H1 (cell line): ENCODE data around the gene CACNA1F. TPM values are rescaled to one million over a fixed set of nuclear protein-coding genes. Genes with fewer than 3 reads are reported as not detected.

ENCODE experiments used
- CTCF ChIA-PET: fragments of 300-600 bp; sonication (Branson Sonifier 250); formaldehyde crosslinking; loops from one replicate; lab custom pipeline; 2021; ENCODE audit not compliant: partially characterized antibody; lab: Charles Lee
- POLR2A ChIA-PET: fragments of 300-600 bp; sonication (Branson Sonifier 250); formaldehyde crosslinking; loops from one replicate; lab custom pipeline; 2021; ENCODE audit warnings: inconsistent platforms; ENCODE audit not compliant: partially characterized antibody; lab: Charles Lee
- DNase-seq, 2 experiments: peaks; one replicate each; pipeline versions ENCODE4 v3.0.0 to v3.0.0-alpha.2; 2010 to 2022; ENCODE audit warnings: low spot score in 2 of 2, low read depth in 1 of 2, mixed read lengths in 1 of 2
- FAIRE-seq: peaks from 2 replicates; lab custom pipeline; 2011; peaks lifted over from hg19 to GRCh38; lab: Jason Lieb, UNC
- H2AFZ ChIP-seq: 2 replicates; pipeline ENCODE4 v1.8.1; 2012; ENCODE audit warnings: low read length, inconsistent platforms
- H2AK5ac ChIP-seq: 2 replicates; pipeline ENCODE4 v1.6.1; 2013; ENCODE audit warnings: low read depth, low read length
- H2BK120ac ChIP-seq: replicated peaks from 2 replicates; pipeline ENCODE3; 2013; ENCODE audit warnings: low read depth, low read length, inconsistent platforms
- H2BK12ac ChIP-seq: 2 replicates; pipeline ENCODE4 v1.6.1; 2013; ENCODE audit warnings: low read depth, low read length
- H2BK15ac ChIP-seq: 2 replicates; pipeline ENCODE4 v1.6.1; 2013; ENCODE audit warnings: low read length
- H2BK20ac ChIP-seq: 2 replicates; pipeline ENCODE4 v1.6.1; 2013; ENCODE audit warnings: low read length
- H2BK5ac ChIP-seq: 2 replicates; pipeline ENCODE4 v1.6.1; 2013; ENCODE audit warnings: low read depth, low read length
- H3K14ac ChIP-seq: 2 replicates; pipeline ENCODE4 v1.6.1; 2013; ENCODE audit warnings: inconsistent platforms; ENCODE audit not compliant: insufficient read length
- H3K18ac ChIP-seq: 2 replicates; pipeline ENCODE4 v1.6.1; 2013; ENCODE audit warnings: low read length; ENCODE audit errors: extremely low read depth
- H3K23ac ChIP-seq: 2 replicates; pipeline ENCODE4 v1.6.1; 2013; ENCODE audit warnings: inconsistent platforms; ENCODE audit not compliant: insufficient read length
- H3K23me2 ChIP-seq: 2 replicates; pipeline ENCODE4 v1.6.1; 2013; ENCODE audit warnings: low read depth, low read length
- H3K27ac ChIP-seq: 2 replicates; pipeline ENCODE4 v1.6.1; 2011; ENCODE audit warnings: low read depth, low read length, inconsistent platforms
- H3K27me3 ChIP-seq, 4 experiments: replicated peaks in 1 of 4; 1 replicate in 1 of 4; 2 replicates in 3 of 4; pipeline versions ENCODE4 v1.6.1 to v1.8.1; 2011 to 2013; ENCODE audit warnings: low read length in 3 of 4, mild to moderate bottlenecking in 3 of 4, inconsistent platforms in 2 of 4, mixed read lengths in 2 of 4, moderate library complexity in 1 of 4; ENCODE audit not compliant: control insufficient read depth in 3 of 4, insufficient read depth in 3 of 4; ENCODE audit errors: extremely low read depth in 1 of 4
- H3K36me3 ChIP-seq, 4 experiments: 2 replicates each; pipeline versions ENCODE4 v1.6.1 to v1.8.1; 2011 to 2013; ENCODE audit warnings: mild to moderate bottlenecking in 4 of 4, low read length in 3 of 4, moderate library complexity in 2 of 4, control low read depth in 1 of 4, inconsistent platforms in 1 of 4; ENCODE audit not compliant: insufficient read depth in 4 of 4, control insufficient read depth in 2 of 4
- H3K4ac ChIP-seq: replicated peaks from 2 replicates; pipeline ENCODE3; 2013; ENCODE audit warnings: low read length, low read depth, mixed read lengths, inconsistent platforms; ENCODE audit not compliant: insufficient read length
- H3K4me1 ChIP-seq, 4 experiments: replicated peaks in 1 of 4; 1 replicate in 1 of 4; 2 replicates in 3 of 4; pipeline versions ENCODE4 v1.6.1 to v1.8.1; 2011 to 2013; ENCODE audit warnings: low read length in 3 of 4, inconsistent platforms in 2 of 4, mixed read lengths in 1 of 4; ENCODE audit not compliant: insufficient read depth in 4 of 4, control insufficient read depth in 3 of 4
- H3K4me2 ChIP-seq, 2 experiments: 2 replicates each; pipeline versions ENCODE4 v1.6.1 to v1.8.1; 2011 to 2013; ENCODE audit warnings: low read depth in 2 of 2, low read length in 2 of 2, control low read depth in 1 of 2, inconsistent platforms in 1 of 2, mild to moderate bottlenecking in 1 of 2; ENCODE audit not compliant: insufficient read depth in 1 of 2
- H3K4me3 ChIP-seq, 4 experiments: fragments of 200-600, 300-600 bp in 1 of 4; sonication (generic), shearing (Covaris generic), sonication (Bioruptor Twin) in 1 of 4; 2 replicates each; pipeline versions ENCODE4 v1.5.1 to v1.8.1; 2011 to 2016; ENCODE audit warnings: low read length in 4 of 4, low read depth in 3 of 4, control low read depth in 2 of 4, inconsistent platforms in 2 of 4, mild to moderate bottlenecking in 2 of 4, mixed read lengths in 1 of 4, moderate library complexity in 1 of 4; ENCODE audit not compliant: insufficient read depth in 2 of 4; ENCODE audit errors: extremely low read depth in 1 of 4
- H3K56ac ChIP-seq: replicated peaks from 2 replicates; pipeline ENCODE3; 2013; ENCODE audit warnings: low read depth, mild to moderate bottlenecking, mixed read lengths, low read length, inconsistent platforms; ENCODE audit not compliant: insufficient read length
- H3K79me1 ChIP-seq: 2 replicates; pipeline ENCODE4 v1.6.1; 2013; ENCODE audit warnings: low read depth, low read length, control low read depth
- H3K79me2 ChIP-seq, 2 experiments: 2 replicates each; pipeline versions ENCODE4 v1.6.1 to v1.8.1; 2012 to 2013; ENCODE audit warnings: low read length in 2 of 2, mild to moderate bottlenecking in 2 of 2, inconsistent platforms in 1 of 2; ENCODE audit not compliant: insufficient read depth in 2 of 2, control insufficient read depth in 1 of 2
- H3K9ac ChIP-seq, 4 experiments: replicated peaks in 1 of 4; 1 replicate in 1 of 4; 2 replicates in 3 of 4; pipeline versions ENCODE4 v1.6.1 to v1.8.1; 2011 to 2013; ENCODE audit warnings: low read depth in 3 of 4, low read length in 3 of 4, control low read depth in 2 of 4, mild to moderate bottlenecking in 2 of 4, moderate library complexity in 2 of 4, inconsistent platforms in 1 of 4; ENCODE audit errors: extremely low read depth in 1 of 4
- H3K9me3 ChIP-seq, 2 experiments: 2 replicates each; pipeline versions ENCODE4 v1.6.1 to v1.8.1; 2012 to 2013; ENCODE audit warnings: mild to moderate bottlenecking in 2 of 2, moderate library complexity in 2 of 2, control low read depth in 1 of 2, inconsistent platforms in 1 of 2, low read depth in 1 of 2, low read length in 1 of 2, mixed read lengths in 1 of 2; ENCODE audit not compliant: insufficient read depth in 2 of 2
- H4K20me1 ChIP-seq, 2 experiments: replicated peaks in 1 of 2; 2 replicates each; pipeline versions ENCODE3 to v1.8.1; 2011 to 2013; ENCODE audit warnings: inconsistent platforms in 2 of 2, low read length in 2 of 2, mild to moderate bottlenecking in 1 of 2; ENCODE audit not compliant: insufficient read depth in 2 of 2, control insufficient read depth in 1 of 2
- H4K5ac ChIP-seq: 2 replicates; pipeline ENCODE4 v1.6.1; 2013; ENCODE audit warnings: low read length, low read depth, mixed read lengths, inconsistent platforms; ENCODE audit not compliant: insufficient read length
- H4K8ac ChIP-seq: 2 replicates; pipeline ENCODE4 v1.8.0; 2013; ENCODE audit warnings: mild to moderate bottlenecking, moderate library complexity, low read length, inconsistent platforms; ENCODE audit not compliant: insufficient read depth; ENCODE audit errors: extremely low read depth
- H4K91ac ChIP-seq: replicated peaks from 2 replicates; pipeline ENCODE3; 2013; ENCODE audit warnings: low read length, mixed read lengths, inconsistent platforms; ENCODE audit not compliant: insufficient read length
- CEBPB ChIP-seq: IDR thresholded peaks from 2 replicates; pipeline ENCODE4 v1.6.1; 2012; ENCODE audit warnings: low read depth, low read length
- CREB1 ChIP-seq: IDR thresholded peaks from 2 replicates; pipeline ENCODE4 v1.6.1; 2012; ENCODE audit warnings: inconsistent platforms
- CTBP2 ChIP-seq: IDR thresholded peaks from 2 replicates; pipeline ENCODE4 v1.7.0; 2011; ENCODE audit warnings: borderline replicate concordance, mild to moderate bottlenecking, moderate library complexity, mixed read lengths, low read length; ENCODE audit not compliant: insufficient read depth, insufficient read length
- CTCF ChIP-seq, 3 experiments: IDR thresholded peaks; 1 replicate in 2 of 3; 2 replicates in 1 of 3; pipeline versions ENCODE4 v1.5.1 to v1.6.1; 2011; ENCODE audit warnings: low read length in 3 of 3, mild to moderate bottlenecking in 3 of 3, inconsistent platforms in 2 of 3, low read depth in 1 of 3, moderate library complexity in 1 of 3; ENCODE audit not compliant: insufficient read depth in 1 of 3; ENCODE audit errors: control extremely low read depth in 1 of 3
- MAX ChIP-seq: IDR thresholded peaks from 2 replicates; pipeline ENCODE4 v1.6.1; 2012; ENCODE audit warnings: inconsistent platforms
- POLR2AphosphoS5 ChIP-seq: IDR thresholded peaks from 2 replicates; pipeline ENCODE4 v1.6.1; 2011; ENCODE audit warnings: low read depth, low read length
- RFX5 ChIP-seq: IDR thresholded peaks from 2 replicates; pipeline ENCODE4 v1.6.1; 2011; ENCODE audit warnings: low read depth, low read length, improper control_type of control experiment, borderline replicate concordance
- SRF ChIP-seq: IDR thresholded peaks from 2 replicates; pipeline ENCODE4 v1.6.1; 2011; ENCODE audit warnings: mild to moderate bottlenecking, low read depth, low read length, moderate library complexity
- WGBS, 2 experiments: shearing (Covaris generic) in 1 of 2; methylation state at CpG; one replicate each; pipeline versions ENCODE4 v1.1.6 to v1.1.7; 2013 to 2015; ENCODE audit warnings: low lambda C conversion rate in 2 of 2, mixed read lengths in 2 of 2, inconsistent platforms in 1 of 2, low coverage in 1 of 2, missing lambda C conversion rate in 1 of 2; ENCODE audit not compliant: insufficient replicate concordance in 2 of 2, insufficient coverage in 1 of 2, insufficient read length in 1 of 2; ENCODE audit errors: extremely low coverage in 1 of 2, missing lambda C conversion rate in 1 of 2; 5-methylcytosine and 5-hydroxymethylcytosine counted together
- polyA plus RNA-seq, 7 experiments: library from polyadenylated mRNA; depleted of rRNA in 3 of 7; stranded (reverse) in 5 of 7; unstranded in 2 of 7; fragments of >200 nt in 5 of 7; fragments of 200-250 nt in 2 of 7; gene quantifications; 1 replicate in 5 of 7; 2 replicates in 1 of 7; 4 replicates in 1 of 7; pipeline versions ENCODE4 v1.2.1 to v1.2.3, GENCODE V29; 2011 to 2013; ENCODE audit warnings: missing spikeins in 2 of 7, mixed read lengths in 2 of 7
- total RNA-seq: library from RNA; stranded (reverse); fragmentation: NEBNext Ultra II Directional; extraction: Animal tissue kit (Norgen Biotek cat#: 25700); gene quantifications from 2 replicates; pipeline ENCODE4 v1.2.1, GENCODE V29; 2021

CACNA1F gene
- total and polyA plus RNA-seq, 2 of the 8 experiments (the other 6 are each of a cell fraction or from before 2014, with no cell fraction given), result 0.59 to 0.84 TPM

GRCh38 chrX:49187526-49187925 lies 45.6 kb downstream of the CACNA1F start:
- no peak overlapping the region for H2BK5ac ChIP-seq
- no peak overlapping the region for H3K18ac ChIP-seq
- peak overlapping the region; percentile 68 to 74 for H3K4me2 ChIP-seq
- peaks cover 0 to 2% of the 10 kb centered on the region in 2 experiments for H4K20me1 ChIP-seq
- DNase-seq (no peak), FAIRE-seq (no peak)
- H3K23ac ChIP-seq, result no peak overlapping the region
- no peaks in the 10 kb centered on the region for H3K9me3 ChIP-seq
- H2BK20ac ChIP-seq, result no peak overlapping the region
- POLR2A ChIA-PET, result interaction anchor here (0.6 to 1.0 kb wide), 2 partner anchors 28 to 276 kb away, joined by 3 read pairs; no protein-coding TSS in a partner anchor
- no peak overlapping the region for H2BK12ac ChIP-seq
- H3K27me3 ChIP-seq, result no peaks in the 10 kb centered on the region
- CTCF ChIA-PET, result interaction anchor here (0.7 to 1.2 kb wide), 2 partner anchors 28 to 65 kb away, joined by 3 read pairs; no protein-coding TSS in a partner anchor
- H3K14ac ChIP-seq, result no peak overlapping the region
- H3K4me3 ChIP-seq, result peak overlapping the region in 2 of 4 experiments; percentile 70 to 75; a peak in 4 of 8 replicates
- H2AK5ac ChIP-seq, result no peak overlapping the region
- no peaks in the 10 kb centered on the region for H3K79me1 ChIP-seq
- H3K36me3 ChIP-seq, result peaks cover 0 to 5% (median 0%) of the 10 kb centered on the region in 4 experiments; a peak in 3 of 8 replicates
- peaks cover 7% of the 10 kb centered on the region; the same call in 1 of the 2 replicates for H3K23me2 ChIP-seq
- no peak overlapping the region for H2BK15ac ChIP-seq
- no peak overlapping the region for H3K27ac ChIP-seq
- H3K9ac ChIP-seq, result no peak overlapping the region
- no peak overlapping the region for H3K4ac ChIP-seq
- no peak overlapping the region for H4K91ac ChIP-seq
- H3K56ac ChIP-seq, result no peak overlapping the region
- TF ChIP-seq RFX5 (no peak), POLR2AphosphoS5 (no peak), CTCF (IDR thresholded peaks at IDR 0.05; ENCODE audit: control extremely low read depth in 1 of 3, insufficient read depth in 1 of 3, low read depth in 1 of 3, low read length in 3 of 3) (no peak), CREB1 (no peak), CTBP2 (no peak), CEBPB (no peak), SRF (no peak), MAX (no peak)
- H2AFZ ChIP-seq, result no peak overlapping the region
- H2BK120ac ChIP-seq, result no peak overlapping the region
- H3K79me2 ChIP-seq, result no peaks in the 10 kb centered on the region
- H4K8ac ChIP-seq, result no peak overlapping the region
- WGBS, 2 experiments, result 83% methylated on average over 4 of the region's 10 CpGs; no CpG with 5 or more reads in 1 of the 2 experiments
- H3K4me1 ChIP-seq, result peaks cover 0 to 6% (median 5%) of the 10 kb centered on the region in 4 experiments; a peak in 3 of 7 replicates
- no peak overlapping the region for H4K5ac ChIP-seq
